GM21526 (cell line): ENCODE results near the gene UBN2.

ENCODE experiments used
- ATAC-seq: cut with Tn5 transposase; IDR thresholded peaks from one replicate; pipeline ENCODE4 v1.9.1; 2021; ENCODE audit warnings: moderate library complexity; ENCODE audit not compliant: unreplicated experiment, low FRiP score

The UBN2 gene

DNA sequence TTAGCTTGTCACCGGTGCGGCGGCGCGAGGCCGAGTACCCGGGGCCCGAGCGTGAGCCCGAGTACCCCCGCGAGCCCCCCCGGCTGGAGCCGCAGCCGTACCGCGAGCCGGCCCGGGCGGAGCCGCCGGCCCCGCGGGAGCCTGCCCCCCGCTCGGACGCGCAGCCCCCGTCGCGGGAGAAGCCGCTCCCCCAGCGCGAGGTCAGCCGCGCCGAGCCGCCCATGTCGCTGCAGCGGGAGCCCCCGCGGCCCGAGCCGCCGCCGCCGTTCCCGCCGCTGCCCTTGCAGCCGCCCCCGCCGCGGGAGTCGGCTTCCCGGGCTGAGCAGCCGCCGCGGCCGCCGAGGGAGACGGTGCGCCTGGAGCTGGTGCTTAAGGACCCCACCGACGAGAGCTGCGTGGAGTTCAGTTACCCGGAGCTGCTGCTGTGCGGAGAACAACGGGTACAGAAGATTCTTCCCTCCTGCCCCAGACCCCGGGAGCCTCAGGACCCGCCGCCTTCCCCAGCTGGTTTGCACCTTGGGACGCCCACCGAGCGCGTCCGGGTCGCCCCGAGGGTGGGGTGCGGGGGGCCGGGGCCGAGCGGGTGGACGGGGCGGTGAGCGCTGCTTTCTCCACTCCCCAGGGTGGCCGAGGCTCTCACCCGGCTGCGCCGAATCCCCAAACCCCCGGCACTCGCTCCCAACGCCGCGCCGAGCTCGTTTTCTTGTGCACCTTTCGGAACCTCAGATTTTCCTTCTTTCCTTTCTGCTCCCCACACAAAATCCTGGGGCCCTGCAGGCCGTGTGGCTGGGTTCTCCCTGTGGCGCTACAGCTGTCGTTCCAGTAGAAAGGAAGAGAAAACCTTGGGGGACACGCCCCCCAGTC is 708 bp downstream of the UBN2 start:
- ATAC-seq, result peak; percentile 29

DNA sequence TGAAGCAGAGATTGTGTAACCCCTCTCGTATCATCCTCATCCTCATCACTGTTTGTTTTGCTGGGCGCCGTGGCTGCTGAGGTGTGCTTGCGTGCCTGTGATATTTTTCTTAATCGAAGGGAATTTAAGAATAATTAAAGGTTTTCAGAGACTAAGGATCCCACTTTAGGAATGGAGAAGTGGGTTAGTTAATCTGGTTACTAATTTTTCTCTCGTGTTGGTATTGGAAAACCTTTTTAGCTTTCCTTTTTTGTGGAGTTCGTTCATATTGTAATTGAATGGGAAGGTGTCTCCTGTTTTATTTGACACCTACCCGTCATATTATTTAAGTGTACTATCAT is 1.3 kb downstream of the UBN2 start:
- no peak for ATAC-seq

DNA sequence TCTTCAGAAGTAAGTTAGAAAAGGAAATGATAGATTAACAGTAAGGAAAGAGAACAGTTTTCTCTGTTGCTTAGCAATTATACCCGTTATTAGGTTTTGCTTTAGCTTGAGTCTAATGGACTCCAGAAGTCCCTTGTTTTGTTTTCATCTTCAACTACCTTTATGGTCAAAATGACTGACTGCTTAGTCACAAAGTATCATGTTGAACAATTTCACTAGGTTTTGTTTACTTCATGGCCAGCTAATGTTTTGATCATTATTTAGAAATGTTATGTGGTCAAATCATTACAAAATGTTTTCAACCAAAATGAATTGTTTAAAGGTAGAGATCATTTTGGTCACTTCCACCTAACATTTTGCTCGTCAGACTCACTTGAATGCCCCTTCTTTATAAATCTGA is 1.9 kb downstream of the UBN2 start:
- ATAC-seq, result no peak

DNA sequence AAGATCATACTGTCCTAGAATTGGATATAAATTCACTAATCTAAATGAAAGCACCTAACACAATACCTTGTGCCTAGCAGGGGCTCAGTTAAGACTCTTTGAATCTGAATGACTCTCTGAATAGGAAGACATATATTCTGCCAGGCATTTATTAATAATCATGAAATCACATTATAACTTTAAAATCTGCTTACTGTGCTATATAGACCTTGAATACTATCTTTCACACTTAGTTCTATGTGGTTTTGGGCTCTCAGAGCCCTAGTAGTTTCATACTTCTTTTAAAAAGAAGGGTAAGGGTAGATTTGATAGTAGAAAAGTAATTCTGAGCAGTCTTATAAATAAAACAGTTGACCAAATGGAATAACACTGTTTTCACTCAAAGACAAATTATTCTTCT is 10.2 kb downstream of the UBN2 start:
- ATAC-seq, result no peak

DNA sequence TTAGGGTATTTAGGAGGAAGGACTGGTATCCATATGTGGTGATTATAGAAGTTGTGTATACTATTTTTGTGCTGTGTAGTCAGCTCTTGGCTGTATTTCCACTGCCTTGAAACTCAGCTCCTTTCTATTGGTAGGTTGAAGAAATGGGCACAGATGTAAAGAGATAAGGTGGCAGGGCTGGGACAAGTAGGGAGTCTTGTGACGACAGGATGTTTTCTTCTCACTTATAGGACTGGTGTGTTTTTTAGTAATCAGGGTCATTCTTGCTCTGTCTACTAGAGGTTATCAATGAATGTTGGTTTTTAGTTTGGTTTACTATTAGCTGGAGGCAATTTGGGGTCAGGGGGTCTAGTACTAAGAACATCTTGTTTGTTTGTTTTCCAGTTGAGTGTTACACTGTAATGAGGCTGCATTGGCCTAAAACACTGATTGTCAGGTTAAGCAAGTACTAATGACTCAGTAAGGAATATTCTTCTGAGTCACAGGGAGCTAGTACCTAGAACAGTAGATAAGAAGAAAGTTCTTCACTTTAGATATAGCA is 11.8 kb downstream of the UBN2 start:
- ATAC-seq, result no peak

DNA sequence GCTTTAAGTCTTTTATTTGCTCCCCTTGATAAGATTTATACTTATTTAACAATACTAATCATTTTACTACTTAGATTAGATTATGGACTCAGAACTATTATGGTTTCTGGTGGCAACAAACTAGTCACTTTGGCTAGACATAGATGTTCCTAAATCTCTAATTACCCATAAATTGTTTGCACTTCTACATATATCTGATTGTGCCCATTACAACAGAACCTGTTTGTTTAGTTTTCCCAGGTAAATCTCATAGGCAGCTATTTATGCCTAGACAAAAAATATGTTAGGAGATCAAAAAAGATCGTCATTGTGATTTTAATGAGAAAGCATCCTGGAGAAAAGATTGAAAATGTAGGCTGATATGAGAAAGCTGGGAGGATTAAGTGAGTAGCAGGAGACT is 14.4 kb downstream of the UBN2 start:
- no peak for ATAC-seq

DNA sequence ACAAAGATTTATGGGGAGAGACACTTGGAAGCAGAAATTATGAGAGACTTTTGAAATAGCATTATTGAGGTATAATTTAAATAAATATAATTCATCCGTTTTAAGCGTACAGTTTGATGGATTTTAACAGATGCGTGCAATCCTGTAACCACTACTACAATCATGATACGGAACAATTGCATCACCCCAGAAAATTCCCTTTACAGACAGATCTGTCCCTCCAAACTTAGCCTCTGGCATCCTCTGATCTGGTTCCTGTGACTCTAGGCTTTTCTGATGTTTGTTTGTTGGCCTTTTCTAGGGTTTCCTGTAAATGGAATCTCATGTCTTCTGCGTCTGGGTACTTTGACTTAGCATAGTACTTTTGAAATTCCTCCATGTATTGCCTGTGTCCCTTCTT is 15.5 kb downstream of the UBN2 start:
- no peak for ATAC-seq

DNA sequence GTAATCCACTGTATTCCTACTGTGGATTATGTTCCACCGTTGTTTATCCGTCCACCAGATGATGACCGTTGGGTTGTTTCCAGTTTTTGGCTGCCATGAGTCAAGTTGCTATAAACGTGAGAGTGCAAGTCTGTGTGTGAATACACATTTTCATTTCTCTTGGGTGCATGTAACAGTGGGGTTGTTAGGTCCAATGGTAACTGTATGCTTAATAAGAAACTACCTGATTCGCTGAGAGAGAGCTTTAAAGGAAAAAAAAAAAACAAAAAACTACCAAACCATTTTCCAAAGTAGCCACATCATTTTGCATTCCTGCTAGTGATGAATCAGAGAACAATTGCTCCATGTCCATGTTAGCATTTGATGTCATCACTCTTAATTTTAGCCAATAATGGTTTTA is 15.9 kb downstream of the UBN2 start:
- ATAC-seq, result no peak

DNA sequence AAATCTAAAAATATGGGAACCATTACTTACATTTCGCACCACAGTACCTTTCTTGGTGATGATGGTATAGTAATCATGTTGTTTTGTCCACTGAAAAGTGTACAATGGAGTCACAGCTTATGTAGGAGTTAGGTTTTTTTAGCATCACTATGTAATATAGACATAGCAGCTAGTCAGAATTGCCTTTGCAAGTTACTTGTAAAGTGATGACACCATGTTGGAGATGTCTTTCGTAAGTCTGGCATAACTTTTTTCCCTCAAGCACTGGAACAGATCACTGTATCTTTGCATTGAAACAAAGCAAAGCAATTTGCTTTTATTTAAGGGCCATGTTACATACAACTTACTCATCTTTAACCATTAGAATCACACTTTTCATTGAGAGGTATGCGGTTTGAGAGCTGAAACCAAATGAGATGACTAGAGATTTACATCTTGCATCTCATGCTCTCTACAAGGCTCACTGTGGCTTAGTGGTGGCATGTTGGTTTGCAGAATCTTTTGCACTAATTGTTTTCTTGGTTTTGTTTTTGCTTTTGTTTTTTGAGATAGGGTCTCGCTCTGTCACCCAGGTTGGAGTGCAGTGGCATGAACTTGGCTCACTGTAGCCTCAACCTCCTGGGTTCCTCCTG is 18.3 kb downstream of the UBN2 start:
- no peak for ATAC-seq

DNA sequence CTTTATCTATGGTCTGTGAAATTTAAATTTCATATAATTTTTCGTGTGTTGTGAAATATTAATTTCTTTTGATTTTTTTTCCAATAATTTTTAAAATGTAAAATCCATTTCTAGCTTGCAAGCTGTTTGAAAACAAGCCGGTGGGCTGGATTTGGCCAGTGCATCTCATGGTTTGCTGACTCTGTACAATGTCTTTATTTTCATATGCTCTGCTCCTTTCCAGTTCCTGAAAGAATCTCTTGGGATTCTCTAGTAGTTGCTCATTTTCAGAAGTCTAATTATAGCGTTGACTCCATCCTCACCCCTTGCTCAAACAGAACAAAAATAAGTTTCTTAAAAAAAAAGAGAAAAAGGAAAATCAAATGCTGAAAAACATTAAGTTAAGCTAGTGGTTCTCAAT is 21.4 kb downstream of the UBN2 start:
- ATAC-seq, result no peak

DNA sequence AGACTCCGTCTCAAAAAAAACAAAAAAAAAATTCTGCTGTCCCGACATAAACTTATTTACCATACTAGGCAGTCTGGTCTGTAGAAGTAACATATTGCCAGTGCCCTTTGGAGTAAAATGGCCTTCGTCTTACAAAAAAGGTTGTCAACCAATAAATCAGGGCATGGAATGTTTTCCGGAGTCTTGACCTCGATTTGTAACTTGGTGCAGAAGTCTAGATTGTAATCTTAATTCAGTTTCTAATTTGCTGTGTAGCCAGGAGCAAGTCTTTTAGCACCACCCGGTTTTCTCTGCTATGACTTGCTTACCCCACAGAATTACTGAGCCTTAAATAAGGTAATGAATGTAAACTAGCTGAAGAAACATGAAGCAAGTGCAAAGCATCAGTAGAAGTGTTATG is 23.2 kb downstream of the UBN2 start:
- no peak for ATAC-seq

DNA sequence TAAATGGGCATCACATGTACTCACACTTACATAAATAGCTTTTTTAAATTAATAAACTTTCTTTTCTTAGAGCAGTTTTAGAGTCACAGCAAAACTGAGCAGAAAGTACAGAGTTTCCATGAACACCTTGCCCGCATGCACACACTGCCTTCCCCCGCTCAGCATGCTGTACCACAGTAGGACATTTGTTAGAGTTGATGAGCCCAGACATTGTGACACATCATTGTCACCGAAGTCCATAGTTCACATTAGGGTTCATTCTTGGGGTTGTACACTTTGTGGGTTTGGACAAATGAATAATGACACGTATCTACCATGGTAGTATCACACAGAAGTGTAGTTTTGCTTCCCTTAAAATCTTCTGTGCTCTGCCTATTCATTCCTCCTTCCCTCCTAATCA is 23.7 kb downstream of the UBN2 start:
- no peak for ATAC-seq

DNA sequence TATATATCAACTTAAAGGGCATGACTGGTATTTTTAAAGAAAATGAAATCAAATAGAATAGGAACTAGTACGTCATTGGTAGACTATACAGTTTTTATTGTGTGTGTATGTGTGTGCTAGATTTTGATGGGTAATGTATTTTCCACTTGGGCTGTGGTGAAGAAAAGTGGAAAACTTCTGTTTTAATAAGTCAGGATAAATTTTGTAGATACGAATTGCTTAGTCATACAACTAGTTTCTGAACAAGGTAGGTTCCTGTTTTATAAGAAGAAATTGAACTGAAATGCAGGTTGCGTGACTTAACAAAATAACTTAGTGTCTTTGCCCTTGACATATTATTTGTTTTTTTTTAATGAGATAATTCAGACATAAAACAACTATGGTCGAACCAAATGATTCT is 24.3 kb downstream of the UBN2 start:
- ATAC-seq, result no peak

DNA sequence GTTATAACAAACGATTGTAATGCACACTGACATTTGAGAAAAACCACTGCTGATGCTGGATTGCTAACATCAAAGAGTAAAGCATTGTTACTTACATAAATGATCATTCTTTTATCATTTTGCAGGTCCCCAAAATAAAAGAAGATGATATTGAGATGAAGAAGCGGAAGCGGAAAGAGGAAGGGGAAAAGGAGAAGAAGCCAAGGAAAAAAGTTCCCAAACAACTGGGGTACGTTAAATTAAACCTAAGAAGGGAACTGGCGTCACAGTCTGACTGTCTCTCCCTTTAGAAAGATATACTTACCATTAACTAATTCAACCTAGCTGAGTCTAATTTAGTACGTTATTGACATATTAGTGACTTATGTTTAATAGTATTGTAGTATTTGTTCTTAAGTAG is 28.1 kb downstream of the UBN2 start:
- ATAC-seq, result no peak

DNA sequence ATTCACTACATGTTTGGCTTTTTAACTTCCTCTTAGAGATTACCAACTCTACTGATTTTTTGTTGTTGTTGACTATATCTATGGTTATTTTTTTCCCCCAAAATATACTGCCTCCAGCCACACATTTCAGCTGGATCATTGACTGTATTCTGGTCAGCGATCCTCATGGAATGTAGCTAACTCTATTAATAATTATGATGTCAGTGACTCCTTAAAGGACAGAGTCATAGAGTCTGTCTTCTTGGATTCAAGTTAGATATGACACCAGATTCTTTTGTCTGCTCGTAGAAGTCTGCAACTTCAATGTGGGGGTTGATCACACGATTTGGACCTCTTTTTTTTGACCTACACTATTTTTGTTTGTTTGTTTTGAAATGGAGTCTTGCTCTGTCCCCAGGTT is 33.2 kb downstream of the UBN2 start:
- ATAC-seq, result no peak

DNA sequence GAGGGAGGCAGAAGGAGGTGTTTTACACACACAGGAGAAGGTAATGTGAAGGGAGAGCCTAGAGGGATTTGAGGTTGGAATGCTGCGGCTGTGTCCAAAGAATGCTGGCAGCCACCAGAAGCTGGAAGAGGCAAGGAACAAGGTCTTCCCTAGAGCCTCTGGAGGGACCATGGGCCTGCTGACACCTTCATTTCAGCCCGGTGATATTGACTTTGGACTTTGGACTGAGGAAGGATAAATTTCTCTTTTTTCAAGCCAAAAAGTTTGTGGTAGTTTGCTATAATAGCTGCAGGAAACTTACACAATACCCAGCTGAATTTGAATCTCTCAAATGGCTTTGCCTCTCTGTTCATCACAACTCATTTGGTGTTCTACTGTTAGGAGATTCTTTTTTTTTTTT is 34.6 kb downstream of the UBN2 start:
- ATAC-seq, result no peak

DNA sequence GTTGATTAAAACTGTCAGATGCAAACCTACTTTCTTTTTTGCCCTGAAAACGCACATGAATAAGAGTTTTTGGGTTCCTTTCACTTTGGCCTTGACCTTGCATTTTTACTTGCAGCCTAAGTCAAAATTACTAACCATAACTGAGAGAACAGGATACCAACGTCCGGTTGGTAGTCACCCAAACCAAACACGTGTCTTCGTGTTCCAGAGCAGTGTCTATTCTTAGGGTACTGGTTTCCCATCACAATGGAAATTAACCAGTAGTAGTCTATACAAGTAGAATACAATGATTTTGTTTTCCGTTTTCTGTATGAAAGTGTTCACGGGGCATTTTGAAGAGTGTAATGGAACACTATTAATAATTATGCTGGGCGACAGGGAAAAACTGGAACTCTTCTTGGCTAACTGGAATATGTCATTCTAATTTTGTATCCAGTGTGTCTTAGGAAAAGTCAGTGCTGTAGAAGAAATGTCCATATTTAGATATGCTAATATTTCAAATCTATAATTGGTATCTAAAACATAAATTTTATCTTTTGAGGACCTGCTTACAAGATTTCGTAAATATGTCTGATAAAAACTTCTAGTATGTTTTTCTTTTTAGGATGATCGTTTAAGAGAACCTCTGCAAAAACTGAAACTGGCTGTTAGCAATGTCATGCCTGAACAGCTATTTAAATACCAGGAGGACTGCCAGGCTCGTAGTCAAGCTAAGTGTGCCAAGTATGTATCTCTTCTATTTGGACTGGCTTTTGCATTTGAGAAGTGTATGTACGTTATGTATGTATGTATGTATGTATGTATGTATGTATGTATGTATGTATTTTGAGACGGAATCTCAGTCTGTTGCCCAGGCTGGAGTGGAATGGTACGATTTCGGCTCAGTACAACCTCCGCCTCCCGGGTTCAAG is 40.9 kb downstream of the UBN2 start:
- no peak for ATAC-seq

DNA sequence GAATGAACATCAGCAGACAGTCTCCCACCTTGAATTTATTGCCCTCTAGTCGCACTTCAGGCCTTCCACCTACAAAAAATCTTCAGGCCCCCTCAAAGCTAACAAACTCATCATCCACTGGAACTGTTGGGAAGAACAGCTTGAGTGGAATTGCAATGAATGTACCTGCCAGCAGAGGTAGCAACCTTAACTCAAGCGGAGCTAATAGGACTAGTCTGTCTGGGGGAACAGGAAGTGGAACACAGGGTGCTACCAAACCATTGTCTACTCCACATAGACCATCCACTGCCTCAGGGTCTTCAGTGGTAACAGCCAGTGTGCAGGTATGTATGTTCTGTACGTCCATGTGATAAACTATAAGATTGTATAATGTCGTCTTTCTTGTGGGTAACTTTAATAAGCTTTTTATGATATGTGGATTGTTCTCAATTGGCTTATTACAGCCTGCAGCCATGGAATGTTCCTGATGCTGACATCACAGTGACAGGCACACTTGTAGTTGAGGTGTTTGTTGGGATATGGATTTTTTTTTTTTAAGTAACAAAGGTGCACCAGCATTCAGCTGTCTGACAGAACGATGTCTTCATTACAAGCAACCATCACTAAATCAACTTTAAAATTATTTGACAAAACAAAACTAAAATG is 53.3 kb downstream of the UBN2 start:
- ATAC-seq, result no peak

DNA sequence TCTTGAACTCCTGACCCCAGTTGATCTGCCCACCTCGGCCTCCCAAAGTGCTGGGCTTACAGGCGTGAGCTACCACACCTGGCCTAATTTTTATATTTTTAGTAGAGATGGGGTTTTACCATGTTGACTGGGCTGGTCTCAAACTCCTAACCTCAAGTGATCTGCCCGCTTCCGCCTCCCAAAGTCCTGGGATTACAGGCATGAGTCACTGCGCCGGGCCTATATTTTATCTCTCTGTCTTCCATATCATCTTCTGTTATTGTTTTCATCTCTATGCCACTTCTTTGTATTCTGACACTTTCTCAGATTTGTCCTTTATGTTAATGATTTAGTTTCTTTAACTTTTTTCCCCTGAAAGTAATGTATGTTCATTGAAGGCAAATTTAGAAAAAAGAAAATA is 55.1 kb downstream of the UBN2 start:
- no peak for ATAC-seq

DNA sequence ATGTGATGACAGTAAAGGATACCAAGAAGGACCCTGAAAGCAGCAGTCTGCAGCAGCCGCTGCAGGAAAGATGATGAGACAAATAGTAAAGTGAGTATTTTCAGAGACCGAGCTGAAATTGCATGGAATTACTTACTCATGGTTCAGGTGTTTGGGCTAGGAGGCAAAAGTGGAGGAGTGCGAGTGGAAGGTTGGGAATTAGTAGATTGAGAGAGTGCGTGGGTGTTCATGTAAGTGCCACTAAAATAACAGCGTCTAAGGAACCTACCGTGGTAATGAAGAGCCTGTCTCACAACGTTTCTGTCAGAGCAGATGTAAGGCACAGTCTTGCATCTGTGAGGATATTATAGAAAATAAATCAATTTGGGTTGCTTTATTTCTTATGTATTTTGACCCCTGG is 61.8 kb downstream of the UBN2 start:
- ATAC-seq, result no peak

DNA sequence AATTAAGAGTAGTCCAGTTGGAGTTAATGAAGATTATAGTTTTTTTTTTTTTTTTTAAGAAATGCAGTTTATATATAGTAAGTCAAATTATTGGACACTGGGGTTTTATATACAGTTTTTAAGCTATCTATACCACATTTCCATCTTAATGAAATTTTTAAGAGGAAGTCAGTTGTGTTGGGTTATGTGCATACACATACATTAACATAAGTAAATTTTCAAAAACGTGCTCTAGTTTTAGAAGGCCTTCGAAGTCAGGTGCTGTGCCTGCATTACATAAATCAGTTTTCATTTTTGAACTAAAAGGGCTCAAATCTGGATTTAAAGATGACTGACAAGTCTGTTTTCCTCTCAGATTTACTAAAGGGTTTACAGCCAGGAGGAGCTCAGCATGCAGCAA is 62.5 kb downstream of the UBN2 start:
- no peak for ATAC-seq
